Activated gamma-delta T cell treated with Interleukin-2 at 50 U/mL for 16 hours (primary cell): ENCODE measurements around the gene LBH.

Experiments
- DNase-seq: peaks from one replicate; pipeline ENCODE4 v3.0.0-alpha.2; 2020

The LBH gene

GRCh38 chr2:30217644-30218337 lies 13.5 kb upstream of the LBH start:
- DNase-seq, result no peak

GRCh38 chr2:30218338-30218713 lies 13.0 kb upstream of the LBH start:
- DNase-seq, result no peak

GRCh38 chr2:30218814-30219213 lies 12.5 kb upstream of the LBH start:
- DNase-seq, result no peak

- DNase-seq, result no peak
Measured at GRCh38 chr2:30219886-30220875, 11.2 kb upstream of the LBH start.

- DNase-seq, result no peak
Measured at GRCh38 chr2:30221531-30221930, 9.8 kb upstream of the LBH start.

- DNase-seq, result no peak
Measured at GRCh38 chr2:30222031-30222430, 9.3 kb upstream of the LBH start.

- no peak for DNase-seq
Measured at GRCh38 chr2:30222636-30223360, 8.5 kb upstream of the LBH start.

- DNase-seq, result no peak
Measured at GRCh38 chr2:30223413-30223874, 7.9 kb upstream of the LBH start.

GRCh38 chr2:30224151-30224550 lies 7.2 kb upstream of the LBH start:
- no peak for DNase-seq

GRCh38 chr2:30225131-30225762 lies 6.1 kb upstream of the LBH start:
- peak; percentile 42 for DNase-seq

GRCh38 chr2:30226144-30227032 lies 4.9 kb upstream of the LBH start:
- no peak for DNase-seq

GRCh38 chr2:30229596-30229995 lies 1.7 kb upstream of the LBH start:
- no peak for DNase-seq

- no peak for DNase-seq
Measured at GRCh38 chr2:30230497-30231211, 680 bp upstream of the LBH start.

- peak; percentile 83 for DNase-seq
Measured at GRCh38 chr2:30231996-30232800, 864 bp downstream of the LBH start.

- peak; percentile 60 for DNase-seq
Measured at GRCh38 chr2:30232801-30233130, 1.4 kb downstream of the LBH start.

GRCh38 chr2:30233271-30234009 lies 2.1 kb downstream of the LBH start:
- no peak for DNase-seq

GRCh38 chr2:30234180-30234971 lies 3.0 kb downstream of the LBH start:
- DNase-seq, result peak; percentile 37

GRCh38 chr2:30235008-30235655 lies 3.8 kb downstream of the LBH start:
- DNase-seq, result peak; percentile 57
